IMR-90 (cell line): Measurements from ENCODE around the gene GLRX3. TPM values are rescaled to one million over a fixed set of nuclear protein-coding genes. Genes with fewer than 3 reads are reported as not detected.

Source experiments
- ATAC-seq: fragments of 200-7000 bp; cut with Tn5 transposase; 2 replicates; pipeline ENCODE4 v1.9.1; 2020; ENCODE audit warnings: low read depth, mild to moderate bottlenecking, moderate library complexity
- BruUV-seq: library from RNA; stranded (reverse); fragments of 400-500 nt; replicated peaks from 2 replicates; lab custom pipeline; 2021; lab: Mats Ljungman, UMichigan
- CTCF ChIA-PET: fragments of 300-600 bp; formaldehyde crosslinking; extraction: SDS; loops from one replicate; lab custom pipeline; 2021; ENCODE audit warnings: antibody characterized with exemption; lab: Yijun Ruan, JAX
- POLR2A ChIA-PET: fragments of 300-600 bp; sonication (Branson Sonifier 250); formaldehyde crosslinking; loops from one replicate; lab custom pipeline; 2022; ENCODE audit warnings: antibody characterized with exemption; ENCODE audit not compliant: unreplicated experiment; lab: Charles Lee
- DNase-seq: peaks from one replicate; pipeline ENCODE4 v3.0.0; 2013
- H2AFZ ChIP-seq: replicated peaks from 2 replicates; pipeline ENCODE3; 2013; ENCODE audit warnings: low read length, mild to moderate bottlenecking; ENCODE audit not compliant: poor library complexity
- H2AK5ac ChIP-seq: 2 replicates; pipeline ENCODE4 v1.6.1; 2013; ENCODE audit warnings: low read depth, low read length, inconsistent platforms
- H2AK9ac ChIP-seq: replicated peaks from 2 replicates; pipeline ENCODE3; 2013; ENCODE audit warnings: mild to moderate bottlenecking, low read depth, low read length, moderate library complexity; ENCODE audit not compliant: poor library complexity
- H2BK120ac ChIP-seq: 2 replicates; pipeline ENCODE4 v1.6.1; 2013; ENCODE audit warnings: low read depth, low read length, inconsistent platforms
- H2BK15ac ChIP-seq: 3 replicates; pipeline ENCODE4 v1.6.1; 2013; ENCODE audit warnings: low read depth, low read length, inconsistent platforms
- H2BK20ac ChIP-seq: 2 replicates; pipeline ENCODE4 v1.6.1; 2013; ENCODE audit warnings: low read depth, mild to moderate bottlenecking, inconsistent platforms, low read length, moderate library complexity
- H2BK5ac ChIP-seq: 2 replicates; pipeline ENCODE4 v1.6.1; 2013; ENCODE audit warnings: mild to moderate bottlenecking, low read depth, low read length, inconsistent platforms; ENCODE audit not compliant: poor library complexity, severe bottlenecking
- H3K14ac ChIP-seq: replicated peaks from 2 replicates; pipeline ENCODE4 v1.6.1; 2013; ENCODE audit warnings: low read depth, low read length, inconsistent platforms
- H3K18ac ChIP-seq: 2 replicates; pipeline ENCODE4 v1.6.1; 2013; ENCODE audit warnings: low read depth, low read length, control low read depth
- H3K23ac ChIP-seq: 2 replicates; pipeline ENCODE4 v1.6.1; 2013; ENCODE audit warnings: low read depth, low read length, inconsistent platforms
- H3K27ac ChIP-seq: 2 replicates; pipeline ENCODE4 v1.5.1; 2013; ENCODE audit warnings: mild to moderate bottlenecking, control low read depth, low read length; ENCODE audit not compliant: insufficient read depth
- H3K27me3 ChIP-seq: 2 replicates; pipeline ENCODE4 v1.6.1; 2013; ENCODE audit warnings: low read length; ENCODE audit not compliant: control insufficient read depth, insufficient read depth
- H3K36me3 ChIP-seq: 2 replicates; pipeline ENCODE4 v1.6.1; 2013; ENCODE audit warnings: low read length, mixed read lengths; ENCODE audit not compliant: control insufficient read depth, insufficient read depth
- H3K4ac ChIP-seq: 2 replicates; pipeline ENCODE4 v1.6.1; 2013; ENCODE audit warnings: low read depth, low read length, inconsistent platforms
- H3K4me1 ChIP-seq: 2 replicates; pipeline ENCODE4 v1.6.1; 2013; ENCODE audit warnings: low read length, mixed read lengths; ENCODE audit not compliant: control insufficient read depth, insufficient read depth
- H3K4me2 ChIP-seq: 2 replicates; pipeline ENCODE4 v1.6.1; 2013; ENCODE audit warnings: low read depth, mild to moderate bottlenecking, control low read depth, low read length, moderate library complexity
- H3K4me3 ChIP-seq: 2 replicates; pipeline ENCODE4 v1.5.1; 2013; ENCODE audit warnings: low read depth, mild to moderate bottlenecking, control low read depth, low read length, moderate library complexity; ENCODE audit not compliant: insufficient read depth
- H3K56ac ChIP-seq: 2 replicates; pipeline ENCODE4 v1.6.1; 2013; ENCODE audit warnings: low read length, inconsistent platforms; ENCODE audit not compliant: insufficient read depth; ENCODE audit errors: extremely low read depth
- H3K79me1 ChIP-seq, 2 experiments: 2 replicates each; pipeline ENCODE4 v1.6.1; 2013; ENCODE audit warnings: low read length in 2 of 2, inconsistent platforms in 1 of 2, low read depth in 1 of 2
- H3K9ac ChIP-seq: 2 replicates; pipeline ENCODE4 v1.6.1; 2013; ENCODE audit warnings: low read depth, low read length, control low read depth
- H3K9me1 ChIP-seq: 2 replicates; pipeline ENCODE4 v1.6.1; 2013; ENCODE audit warnings: low read length, inconsistent platforms; ENCODE audit not compliant: insufficient read depth
- H3K9me3 ChIP-seq: 2 replicates; pipeline ENCODE4 v1.6.1; 2013; ENCODE audit warnings: low read length; ENCODE audit not compliant: control insufficient read depth, insufficient read depth
- H4K20me1 ChIP-seq: 2 replicates; pipeline ENCODE4 v1.6.1; 2013; ENCODE audit warnings: low read length, inconsistent platforms; ENCODE audit not compliant: insufficient read depth
- H4K5ac ChIP-seq: 2 replicates; pipeline ENCODE4 v1.6.1; 2013; ENCODE audit warnings: mild to moderate bottlenecking, low read depth, low read length, control low read depth
- H4K8ac ChIP-seq, 2 experiments: 2 replicates each; pipeline ENCODE4 v1.6.1; 2013; ENCODE audit warnings: low read depth in 2 of 2, low read length in 2 of 2, control low read depth in 1 of 2, inconsistent platforms in 1 of 2
- H4K91ac ChIP-seq: 2 replicates; pipeline ENCODE4 v1.6.1; 2013; ENCODE audit warnings: low read depth, low read length, inconsistent platforms; ENCODE audit not compliant: insufficient read depth
- BHLHE40 ChIP-seq: fragments of 150-350 bp; IDR thresholded peaks from 2 replicates; pipeline ENCODE4 v1.6.1; 2016; ENCODE audit warnings: mild to moderate bottlenecking, low read depth, low read length
- CEBPB ChIP-seq: IDR thresholded peaks from 2 replicates; pipeline ENCODE4 v1.6.1; 2012; ENCODE audit warnings: low read depth, low read length, improper control_type of control experiment
- CHD1 ChIP-seq: IDR thresholded peaks from 2 replicates; pipeline ENCODE4 v1.6.1; 2012; ENCODE audit warnings: low read depth, low read length, improper control_type of control experiment
- FOS ChIP-seq: fragments of 150-350 bp; IDR thresholded peaks from 2 replicates; pipeline ENCODE4 v1.6.1; 2016; ENCODE audit warnings: low read depth, low read length
- MAFK ChIP-seq: IDR thresholded peaks from 2 replicates; pipeline ENCODE4 v1.6.1; 2012; ENCODE audit warnings: low read depth, low read length, improper control_type of control experiment
- MAZ ChIP-seq: IDR thresholded peaks from 2 replicates; pipeline ENCODE4 v1.6.1; 2012; ENCODE audit warnings: low read depth, mild to moderate bottlenecking, low read length, improper control_type of control experiment, moderate library complexity, borderline replicate concordance
- MXI1 ChIP-seq: IDR thresholded peaks from 2 replicates; pipeline ENCODE4 v1.6.1; 2012; ENCODE audit warnings: low read depth, mild to moderate bottlenecking, low read length, moderate library complexity, borderline replicate concordance
- POLR2A ChIP-seq: IDR thresholded peaks from 2 replicates; pipeline ENCODE4 v1.6.1; 2012; ENCODE audit warnings: mild to moderate bottlenecking, low read depth, low read length
- RAD21 ChIP-seq: IDR thresholded peaks from 2 replicates; pipeline ENCODE4 v1.6.1; 2012; ENCODE audit warnings: low read length, improper control_type of control experiment
- RCOR1 ChIP-seq: IDR thresholded peaks from 2 replicates; pipeline ENCODE4 v1.6.1; 2012; ENCODE audit warnings: mild to moderate bottlenecking, low read length, improper control_type of control experiment; ENCODE audit not compliant: insufficient replicate concordance
- RFX5 ChIP-seq: IDR thresholded peaks from 2 replicates; pipeline ENCODE4 v1.8.0; 2012; ENCODE audit warnings: low read depth, mild to moderate bottlenecking, low read length, moderate library complexity
- SMC3 ChIP-seq: fragments of 150-350 bp; IDR thresholded peaks from 2 replicates; pipeline ENCODE4 v1.6.1; 2016; ENCODE audit warnings: low read depth, mild to moderate bottlenecking, antibody characterized with exemption, low read length, moderate library complexity
- WGBS, 2 experiments: methylation state at CpG; one replicate each; pipeline versions ENCODE4 v1.1.5 to v1.1.7; 2013; ENCODE audit warnings: missing lambda C conversion rate in 2 of 2; ENCODE audit not compliant: insufficient read length in 1 of 2; ENCODE audit errors: extremely low coverage in 2 of 2; 5-methylcytosine and 5-hydroxymethylcytosine counted together
- dilution Hi-C: fragments of 300-500 bp; cut with HindIII; formaldehyde crosslinking; loops from one replicate; pipeline ENCODE4 v1.14.3; 2018; ENCODE audit warnings: low sequenced_read_pairs; ENCODE audit not compliant: unreplicated experiment
- in situ Hi-C: fragments of 300-500 bp; cut with MboI; formaldehyde crosslinking; loops from 3 replicates; pipeline ENCODE4 v1.14.3; 2019; ENCODE audit warnings: low sequenced_read_pairs, inconsistent platforms, mixed read lengths
- intact Hi-C: fragments of 100-400 bp; cut with micrococcal nuclease; formaldehyde crosslinking; loops from 2 replicates; pipeline ENCODE4 v1.10.0; 2022
- polyA plus RNA-seq, 3 experiments: library from polyadenylated mRNA; depleted of rRNA; stranded (reverse); fragments of >200 nt; gene quantifications; 2 replicates each; pipeline ENCODE4 v1.2.3, GENCODE V29; 2012; ENCODE audit warnings: low replicate concordance in 1 of 3
- total RNA-seq: library from RNA; depleted of rRNA; stranded (reverse); fragments of >200 nt; gene quantifications from 2 replicates; pipeline ENCODE4 v1.2.3, GENCODE V29; 2012
- TF ChIP-seq, protein P1 (sequence below): conservative IDR thresholded peaks from 2 replicates; pipeline ENCODE4 v1.5.1; 2012; ENCODE audit warnings: mild to moderate bottlenecking, low read depth, low read length, improper control_type of control experiment
- TF ChIP-seq, protein P2 (sequence below): fragments of 150-350 bp; IDR thresholded peaks from 2 replicates; pipeline ENCODE4 v1.6.1; 2017; ENCODE audit warnings: mild to moderate bottlenecking, antibody characterized with exemption, low read length, low read depth

GLRX3 gene
- total and polyA plus RNA-seq, 2 of the 4 experiments (the other 2 are of a cell fraction): 78.7 to 81.7 TPM

DNA sequence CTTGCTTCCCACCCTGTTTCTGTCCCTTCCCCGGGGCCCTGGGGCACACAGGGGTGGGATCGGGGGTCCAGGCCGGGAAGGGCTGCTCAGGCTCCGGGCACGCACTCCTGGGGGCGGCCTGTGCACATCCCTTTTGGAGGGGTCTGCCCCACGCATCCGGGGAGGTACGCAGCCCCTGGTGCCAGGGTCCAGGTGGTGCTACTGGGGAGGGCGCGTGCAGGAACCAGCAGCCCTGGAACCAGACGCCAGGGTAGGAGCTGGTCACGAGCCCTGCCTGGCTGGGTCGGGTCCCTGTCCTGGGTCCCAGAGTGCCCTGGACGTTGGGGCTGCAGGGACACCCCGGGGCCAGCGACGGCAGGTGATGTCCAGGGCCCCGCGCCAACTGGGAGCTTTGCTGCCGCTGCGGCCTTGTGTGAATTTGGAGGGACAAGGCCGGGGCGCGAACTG lies 53.4 kb downstream of the GLRX3 start:
- Histone ChIP-seq H2BK20ac (no peak overlapping the region), H4K91ac (no peak overlapping the region), H3K4me1 (0 out of 2 replicates have a peak, but pooled peaks cover 1% of the 10 kb centered on the region), H3K18ac (no peak overlapping the region), H3K4ac (no peak overlapping the region), H2BK5ac (no peak overlapping the region), H4K20me1 (no peaks in the 10 kb centered on the region), H2BK120ac (no peak overlapping the region), H3K9me3 (no peaks in the 10 kb centered on the region), H3K9ac (no peak overlapping the region), H3K4me3 (no peak overlapping the region), H3K4me2 (peak overlapping the region; percentile 27; the same call in 1 of the 2 replicates), H3K14ac (no peak overlapping the region), H4K5ac (no peak overlapping the region), H3K27me3 (no peaks in the 10 kb centered on the region), H3K56ac (no peak overlapping the region), H2AK9ac (peak overlapping the region; percentile 58), H2AK5ac (no peak overlapping the region), H2AFZ (no peak overlapping the region), H2BK15ac (no peak overlapping the region), H3K23ac (no peak overlapping the region), H4K8ac (no peak overlapping the region), H3K9me1 (no peaks in the 10 kb centered on the region), H3K36me3 (peaks cover 10% of the 10 kb centered on the region), H3K79me1 (peaks cover 0 to 2% of the 10 kb centered on the region in 2 experiments; a peak in 1 of 4 replicates), H3K27ac (no peak overlapping the region)
- intact Hi-C loops (loop anchor here (1.0 kb wide), 2 partner anchors 1598 to 1686 kb away; no protein-coding TSS in a partner anchor), in situ Hi-C loops (loop anchor here (5.0 to 25.0 kb wide), 2 partner anchors 1688 to 1823 kb away; no protein-coding TSS in a partner anchor), dilution Hi-C loops (no loop called here)
- ATAC-seq (no peak), DNase-seq (no peak)
- BruUV-seq: no TSS peak
- CTCF ChIA-PET: interaction anchor here (1.3 kb wide), 1 partner anchor 1685 kb away, joined by 4 read pairs; no protein-coding TSS in a partner anchor
- POLR2A ChIA-PET: no interaction called here
- 76% methylated on average over 9 of the region's 25 CpGs; no CpG with 5 or more reads in 1 of the 2 experiments for WGBS, 2 experiments
- TF ChIP-seq RFX5 (no peak), SMC3 (no peak), RAD21 (no peak), BHLHE40 (no peak), CHD1 (no peak), MAZ (no peak), MAFK (no peak), CEBPB (no peak), POLR2A (no peak), RCOR1 (no peak), MXI1 (no peak), FOS (no peak)
- TF ChIP-seq, protein P1, sequence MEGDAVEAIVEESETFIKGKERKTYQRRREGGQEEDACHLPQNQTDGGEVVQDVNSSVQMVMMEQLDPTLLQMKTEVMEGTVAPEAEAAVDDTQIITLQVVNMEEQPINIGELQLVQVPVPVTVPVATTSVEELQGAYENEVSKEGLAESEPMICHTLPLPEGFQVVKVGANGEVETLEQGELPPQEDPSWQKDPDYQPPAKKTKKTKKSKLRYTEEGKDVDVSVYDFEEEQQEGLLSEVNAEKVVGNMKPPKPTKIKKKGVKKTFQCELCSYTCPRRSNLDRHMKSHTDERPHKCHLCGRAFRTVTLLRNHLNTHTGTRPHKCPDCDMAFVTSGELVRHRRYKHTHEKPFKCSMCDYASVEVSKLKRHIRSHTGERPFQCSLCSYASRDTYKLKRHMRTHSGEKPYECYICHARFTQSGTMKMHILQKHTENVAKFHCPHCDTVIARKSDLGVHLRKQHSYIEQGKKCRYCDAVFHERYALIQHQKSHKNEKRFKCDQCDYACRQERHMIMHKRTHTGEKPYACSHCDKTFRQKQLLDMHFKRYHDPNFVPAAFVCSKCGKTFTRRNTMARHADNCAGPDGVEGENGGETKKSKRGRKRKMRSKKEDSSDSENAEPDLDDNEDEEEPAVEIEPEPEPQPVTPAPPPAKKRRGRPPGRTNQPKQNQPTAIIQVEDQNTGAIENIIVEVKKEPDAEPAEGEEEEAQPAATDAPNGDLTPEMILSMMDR: no peak
- TF ChIP-seq, protein P2, sequence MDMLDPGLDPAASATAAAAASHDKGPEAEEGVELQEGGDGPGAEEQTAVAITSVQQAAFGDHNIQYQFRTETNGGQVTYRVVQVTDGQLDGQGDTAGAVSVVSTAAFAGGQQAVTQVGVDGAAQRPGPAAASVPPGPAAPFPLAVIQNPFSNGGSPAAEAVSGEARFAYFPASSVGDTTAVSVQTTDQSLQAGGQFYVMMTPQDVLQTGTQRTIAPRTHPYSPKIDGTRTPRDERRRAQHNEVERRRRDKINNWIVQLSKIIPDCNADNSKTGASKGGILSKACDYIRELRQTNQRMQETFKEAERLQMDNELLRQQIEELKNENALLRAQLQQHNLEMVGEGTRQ: no peak
